G401.6 (cell line): Measurements from ENCODE around the gene TNC.

Experiments used
- FAIRE-seq: peaks from 2 replicates; lab custom pipeline; 2012; peaks lifted over from hg19 to GRCh38; lab: Jason Lieb, UNC

TNC gene

DNA sequence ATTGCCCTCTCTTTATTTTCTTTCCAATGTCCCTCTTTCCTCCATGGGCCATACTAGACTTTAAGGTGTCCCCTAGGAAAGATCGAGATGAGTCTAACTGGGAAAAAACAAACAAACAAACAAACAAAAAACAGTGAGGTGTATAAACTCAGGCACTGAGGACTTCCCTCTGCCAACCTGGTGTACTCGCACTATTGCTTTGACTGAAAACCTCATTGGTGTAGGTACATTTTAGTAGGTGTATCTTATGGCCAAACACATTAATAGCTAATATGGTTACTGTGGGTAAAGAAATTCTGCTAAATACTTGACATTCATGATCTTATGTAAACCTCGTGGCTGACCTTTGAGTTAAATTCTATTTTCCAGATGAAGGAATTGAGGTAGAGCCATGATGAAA is 74.3 kb downstream of the TNC start:
- FAIRE-seq, result no peak

DNA sequence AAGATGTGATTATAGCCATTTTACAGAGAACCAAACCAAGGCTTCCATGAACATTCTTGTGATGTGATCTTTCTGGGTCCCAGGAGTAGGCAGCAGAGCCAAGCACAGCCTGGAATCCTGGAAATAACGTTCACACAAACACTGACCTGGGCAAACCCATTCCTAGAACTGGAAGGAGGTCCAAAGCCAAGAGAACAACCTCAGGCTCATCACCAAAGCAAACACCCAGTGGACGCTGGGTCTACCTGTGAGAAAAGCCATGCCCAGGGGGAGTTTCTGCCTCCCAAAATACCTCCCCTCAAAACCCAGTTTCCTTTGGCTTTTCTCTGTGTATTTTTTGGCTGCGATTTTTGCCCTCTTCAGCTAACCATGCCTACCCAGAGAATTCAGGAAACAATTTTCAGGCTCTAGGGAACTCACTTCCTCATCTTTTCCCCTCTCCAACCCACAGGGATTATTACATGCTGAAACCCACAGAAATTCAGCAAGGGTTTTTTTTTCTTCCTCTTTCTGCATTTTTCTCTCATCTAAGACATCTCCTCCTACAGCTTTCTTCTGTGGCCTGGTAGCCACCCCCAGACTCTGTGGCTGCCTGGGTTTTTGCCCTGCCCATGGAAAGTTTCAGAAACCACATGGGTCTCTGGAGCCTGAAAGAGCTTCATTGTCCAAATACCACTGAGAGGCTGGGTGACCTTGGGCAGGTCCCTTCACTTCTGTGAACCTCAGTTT is 75.0 kb downstream of the TNC start:
- FAIRE-seq, result no peak

DNA sequence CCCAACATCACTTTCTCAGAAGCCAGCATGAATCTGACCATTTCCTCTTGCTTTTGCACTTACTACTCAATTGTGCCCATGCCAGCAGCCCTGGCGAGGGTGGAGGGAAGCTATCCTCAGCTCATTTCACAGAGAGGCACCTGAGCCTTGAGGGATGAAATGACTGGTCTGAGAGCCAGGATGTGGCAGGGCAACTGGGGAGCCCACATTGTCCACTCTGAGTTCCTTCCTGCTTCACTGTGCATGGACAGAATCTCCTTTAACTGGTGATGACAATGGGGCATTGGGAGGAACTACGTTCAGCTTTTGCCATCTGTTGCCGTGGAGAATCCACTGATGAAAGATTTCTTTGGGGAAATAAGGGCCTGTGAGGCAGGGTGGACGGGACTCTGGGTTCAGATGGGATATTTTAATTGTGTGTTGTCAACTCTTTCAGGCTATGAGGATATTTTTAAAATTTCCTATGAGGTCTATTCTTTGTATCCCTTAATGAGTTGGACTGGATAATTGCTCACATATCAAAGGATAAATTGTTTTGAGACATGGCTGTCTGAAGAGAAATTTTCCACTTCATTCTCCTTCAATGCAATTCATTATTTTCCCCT is 78.3 kb downstream of the TNC start:
- FAIRE-seq, result no peak

DNA sequence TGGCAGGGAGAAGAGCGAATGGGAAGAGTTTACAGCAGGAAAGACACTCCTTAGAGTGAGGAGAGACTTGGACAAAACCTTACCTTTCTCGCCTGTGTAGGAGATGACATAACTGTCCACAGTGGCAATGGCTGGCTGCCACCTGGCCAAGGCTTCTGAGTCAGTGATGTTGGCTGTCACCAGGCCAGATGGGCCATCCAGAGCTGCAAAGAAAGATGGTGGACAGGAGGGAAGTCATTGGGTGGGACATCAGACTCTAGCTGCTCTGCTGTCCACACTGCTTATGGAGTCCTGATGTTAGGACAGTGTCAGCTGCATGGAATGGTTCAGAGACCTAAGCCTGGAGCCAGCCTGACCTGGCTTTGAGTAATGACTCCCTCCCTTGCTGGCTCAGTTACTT is 79.8 kb downstream of the TNC start:
- FAIRE-seq, result no peak

DNA sequence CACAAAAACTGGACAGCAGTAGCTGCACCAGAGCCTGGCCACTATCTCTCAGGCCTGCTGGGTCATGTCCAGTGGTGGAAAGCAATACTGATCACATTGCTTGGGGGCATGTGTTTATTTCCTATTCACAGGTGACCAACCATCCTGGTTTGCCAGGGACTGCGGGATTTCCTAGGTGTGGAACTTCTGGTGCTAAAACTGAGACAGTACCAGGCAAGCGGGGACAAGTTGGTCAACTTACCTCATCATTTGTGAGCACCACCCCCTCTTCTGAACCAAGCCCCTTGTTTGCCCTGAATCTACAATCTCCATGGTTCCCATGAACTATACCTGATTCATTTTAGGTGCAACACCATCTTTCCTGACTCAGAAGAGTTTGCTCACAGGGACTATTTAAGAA is 81.3 kb downstream of the TNC start:
- FAIRE-seq, result no peak

DNA sequence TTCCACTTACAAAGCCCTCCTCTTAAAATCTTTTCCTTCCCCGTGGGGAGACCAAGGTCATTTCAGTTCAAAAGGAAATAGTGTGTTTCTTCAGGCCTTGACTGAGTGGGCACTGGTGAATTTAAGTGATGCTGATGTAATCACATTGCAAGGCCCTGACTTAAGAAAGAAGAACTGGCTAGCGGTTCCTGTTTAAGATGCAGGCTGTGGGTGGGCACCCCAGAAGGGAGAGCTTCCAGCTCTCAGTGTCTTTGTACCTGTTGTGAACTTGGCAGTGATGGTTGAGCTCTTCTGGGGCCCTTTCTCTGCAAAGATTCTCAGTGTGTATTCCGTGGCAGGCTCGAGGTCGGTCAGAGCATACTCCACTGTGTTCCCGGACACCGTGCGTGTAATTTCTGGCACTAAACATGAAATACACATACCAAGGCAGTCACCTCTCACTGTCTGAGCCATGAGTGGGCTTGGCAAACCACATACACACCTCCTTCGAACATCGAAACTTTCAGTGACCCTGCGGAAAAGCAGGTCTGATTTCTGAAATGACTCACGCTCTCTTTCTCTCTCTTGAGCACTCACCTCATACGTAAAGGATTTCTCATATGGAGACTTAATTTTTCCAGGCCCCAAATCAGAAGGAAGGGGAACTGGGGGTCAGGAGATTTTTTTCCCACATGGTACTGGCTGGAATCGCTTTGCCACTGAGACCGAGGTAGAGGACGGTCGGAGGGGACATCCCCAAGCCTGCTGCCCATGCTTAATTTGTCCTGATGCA is 81.9 kb downstream of the TNC start:
- no peak for FAIRE-seq

DNA sequence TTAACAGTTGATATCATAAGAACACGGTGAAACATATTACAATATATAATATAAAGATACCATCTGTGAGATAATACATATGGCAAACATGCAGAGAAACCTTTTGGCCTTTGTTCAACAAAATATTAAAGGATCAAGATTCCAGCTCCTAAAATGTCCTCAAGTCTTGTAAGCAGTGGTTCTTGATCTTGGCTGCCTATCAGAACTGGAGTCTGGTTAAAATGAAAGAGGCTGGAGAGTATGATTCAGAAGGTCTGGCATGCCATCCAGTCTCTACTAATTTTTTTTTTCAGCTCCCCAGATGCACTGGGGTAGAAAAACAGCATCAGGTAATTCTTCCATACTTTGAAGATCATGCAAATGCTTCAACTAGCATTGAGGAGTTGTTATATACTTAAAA is 83.2 kb downstream of the TNC start:
- FAIRE-seq, result no peak

DNA sequence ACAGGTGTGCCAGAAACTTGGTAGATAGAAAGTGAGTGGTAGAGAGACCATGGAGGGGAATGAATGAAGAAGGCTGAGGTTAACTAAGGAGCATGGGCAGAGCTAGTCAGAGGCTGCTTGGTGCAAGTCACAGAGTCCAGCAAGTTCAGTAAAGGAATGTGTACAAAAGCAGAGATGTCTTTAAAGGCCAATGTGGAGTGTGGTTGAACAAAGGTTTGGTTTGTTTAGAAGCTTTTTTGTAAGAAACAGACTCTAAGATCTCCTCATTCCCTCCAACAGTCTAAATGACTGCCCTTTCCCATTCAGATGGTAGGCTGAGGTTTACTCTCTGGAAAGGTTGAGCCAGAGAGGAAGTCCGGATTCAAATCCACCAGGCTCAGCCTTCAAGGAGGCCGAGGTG is 84.2 kb downstream of the TNC start:
- FAIRE-seq, result no peak

DNA sequence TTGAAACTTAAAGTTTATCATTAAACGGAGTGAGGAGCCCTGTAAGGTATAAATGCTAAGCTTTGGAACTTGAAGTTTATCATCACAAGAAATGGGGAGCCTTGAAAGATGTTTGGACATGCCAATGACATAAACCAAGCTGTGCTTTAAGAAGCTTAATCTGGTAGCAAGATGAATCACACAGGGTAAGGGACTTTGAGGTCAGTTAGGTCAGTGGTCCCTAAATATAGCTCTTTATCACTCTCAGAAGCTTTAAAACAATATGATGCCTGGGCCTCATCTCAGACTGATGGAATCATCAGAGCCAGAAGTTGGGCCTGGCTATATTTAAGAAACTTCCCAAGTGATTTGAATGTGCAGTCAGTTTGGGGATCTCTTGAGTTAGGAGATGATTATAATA is 85.7 kb downstream of the TNC start:
- no peak for FAIRE-seq

DNA sequence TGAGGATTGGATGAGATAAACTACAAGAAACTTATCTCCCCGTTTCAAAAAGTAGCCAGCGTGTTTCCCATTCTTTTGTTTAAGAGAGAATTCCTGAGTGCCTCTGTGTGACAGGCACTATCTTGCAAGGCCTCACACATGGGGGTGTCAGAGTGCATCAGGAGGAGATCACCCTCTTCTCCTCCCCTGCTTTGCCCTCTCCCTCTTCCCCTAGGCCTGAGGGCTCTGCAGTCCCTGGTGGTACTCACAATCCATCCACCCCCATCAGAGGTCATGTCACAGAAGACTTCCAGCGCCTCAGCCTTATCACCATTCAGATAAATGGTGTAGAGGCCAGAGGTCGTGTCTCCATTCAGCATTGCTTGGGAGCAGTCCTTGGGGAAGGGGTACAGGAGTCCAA is 88.0 kb downstream of the TNC start:
- FAIRE-seq, result no peak

DNA sequence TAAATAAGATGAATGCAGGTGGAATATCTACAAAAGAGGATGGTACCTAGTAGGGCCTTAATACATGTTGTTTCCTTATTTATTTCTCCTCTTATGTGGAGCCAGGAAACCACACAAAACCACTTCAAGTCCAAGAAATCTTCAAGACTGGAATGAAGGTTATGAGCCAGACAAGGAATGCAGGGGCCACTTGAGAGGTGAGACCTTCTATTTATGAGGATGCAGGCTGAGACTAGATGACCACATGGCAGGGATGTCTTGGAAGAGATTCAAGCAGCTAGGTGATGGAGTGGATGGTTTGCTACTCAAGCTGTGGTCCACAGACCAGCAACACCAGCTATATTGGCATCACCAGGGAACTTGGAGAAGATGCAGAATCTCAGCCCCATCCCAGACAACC is 92.2 kb downstream of the TNC start:
- FAIRE-seq, result no peak

DNA sequence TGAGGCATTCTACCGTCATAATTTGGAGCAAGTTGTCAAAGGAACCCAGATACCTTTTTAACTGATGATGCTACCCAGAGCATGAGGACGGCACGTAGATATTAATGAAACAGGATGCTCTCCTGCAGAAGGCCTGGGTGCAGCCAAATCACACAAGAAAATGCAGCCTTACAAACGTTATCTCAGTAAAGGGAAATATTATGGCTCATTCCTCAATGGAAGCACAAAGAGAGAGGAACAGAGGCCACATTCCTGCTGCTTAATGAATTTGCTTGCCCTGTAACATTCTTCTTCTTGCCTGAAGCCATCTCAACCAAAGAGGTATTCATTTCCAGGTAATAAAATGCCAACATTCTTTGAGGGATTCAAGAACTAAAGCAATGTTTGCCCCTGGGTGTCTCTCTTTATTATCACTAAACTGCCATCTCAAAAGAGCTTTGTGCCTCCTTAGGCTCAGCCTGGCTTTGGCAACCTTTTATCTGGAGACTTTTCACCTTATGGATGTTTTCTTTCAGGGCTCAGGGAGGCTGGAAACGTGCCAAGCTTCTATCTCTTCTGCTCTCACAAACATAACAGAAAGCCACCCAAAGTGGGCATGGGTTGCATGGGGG is 92.9 kb downstream of the TNC start:
- FAIRE-seq, result no peak

DNA sequence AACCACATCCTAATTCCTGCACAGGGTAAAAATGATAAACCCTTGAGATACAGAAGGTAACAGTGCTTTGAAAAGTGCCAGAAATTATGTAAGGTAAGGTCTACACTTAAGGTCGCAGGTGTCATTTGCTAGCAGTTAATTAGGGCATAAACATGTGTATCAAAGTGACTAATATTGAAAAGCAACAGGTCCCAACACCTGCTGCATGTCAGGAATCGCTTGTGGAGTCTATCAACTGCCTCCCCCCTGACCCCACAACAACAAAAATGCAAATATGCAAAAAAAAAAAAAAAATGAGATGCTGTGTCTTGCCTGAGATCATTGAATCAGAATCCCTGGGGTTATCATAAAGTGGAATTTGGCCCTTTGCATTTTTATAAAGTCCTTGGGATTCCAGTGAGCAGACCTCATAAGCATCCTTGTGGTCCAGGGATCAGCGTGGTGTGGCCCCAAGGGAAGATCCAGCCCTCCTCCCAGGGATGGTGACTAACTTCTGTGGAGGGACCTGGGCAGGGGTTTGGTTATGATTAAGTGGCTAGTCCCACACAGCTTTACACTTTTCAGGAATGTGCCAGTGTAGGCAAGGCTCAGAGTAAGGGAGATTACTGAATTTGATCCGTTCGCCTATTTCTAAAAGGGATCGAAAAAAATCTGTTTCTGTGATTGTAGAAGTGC is 95.1 kb downstream of the TNC start:
- no peak for FAIRE-seq

DNA sequence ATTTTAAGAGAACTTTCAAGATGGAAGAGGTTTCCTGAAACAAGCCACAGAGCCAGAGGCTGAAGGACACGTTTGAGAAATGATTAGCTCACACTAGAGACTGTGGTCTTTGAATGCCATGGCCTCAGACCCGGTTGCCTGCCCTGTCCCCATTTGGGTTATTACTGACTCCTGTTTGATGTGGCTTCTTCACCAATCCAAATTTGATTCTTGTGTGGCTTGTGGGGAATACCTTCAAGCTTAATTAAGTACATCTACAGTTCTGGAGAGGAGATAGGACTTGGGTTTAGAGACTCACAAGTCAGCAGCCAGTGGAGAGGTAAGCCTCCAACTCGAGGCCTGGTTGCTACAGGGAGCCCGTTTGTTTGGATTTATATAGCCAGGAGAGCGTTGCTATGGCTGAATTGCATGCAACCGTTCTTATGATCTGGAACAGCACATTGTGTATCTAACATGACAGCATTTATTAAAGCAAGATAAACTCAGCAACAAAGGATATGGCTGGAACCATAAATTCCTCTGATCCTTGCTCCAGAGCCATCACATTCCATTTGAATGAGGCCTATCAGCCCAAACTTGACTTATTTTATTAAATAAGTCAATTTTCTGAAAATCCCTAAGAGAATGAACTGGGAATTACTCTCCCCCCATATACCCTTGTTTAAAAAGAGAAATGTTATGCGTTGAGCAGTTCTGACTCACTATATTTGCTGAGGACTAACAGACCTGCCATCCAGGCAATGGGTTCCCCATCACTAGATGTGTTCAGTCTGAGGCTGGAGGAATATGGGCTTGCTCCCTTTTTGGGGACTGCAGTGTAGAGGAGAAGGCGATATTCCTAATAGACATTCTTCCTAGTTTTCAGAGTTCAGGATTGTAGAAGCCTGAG is 99.2 kb downstream of the TNC start:
- FAIRE-seq, result no peak

DNA sequence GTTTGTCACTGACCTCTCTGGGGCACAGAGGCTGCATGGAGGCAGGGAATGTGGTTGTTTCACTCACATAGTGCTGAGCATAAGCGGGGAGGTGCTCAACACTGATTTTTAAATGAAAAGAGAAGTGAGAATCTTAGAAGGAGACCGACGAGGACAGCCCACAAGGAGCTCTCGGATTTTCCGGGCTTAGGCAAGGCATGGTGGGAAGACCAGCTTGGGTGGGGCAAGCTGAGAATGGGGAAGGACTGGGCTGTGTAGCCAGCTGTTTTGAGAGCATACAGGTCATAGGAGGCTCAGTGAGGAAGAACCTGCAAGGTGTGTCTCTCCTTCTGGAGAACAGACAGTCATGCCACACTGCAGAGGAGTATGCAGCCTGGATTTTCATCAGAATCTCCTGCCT is 101.6 kb downstream of the TNC start:
- no peak for FAIRE-seq

DNA sequence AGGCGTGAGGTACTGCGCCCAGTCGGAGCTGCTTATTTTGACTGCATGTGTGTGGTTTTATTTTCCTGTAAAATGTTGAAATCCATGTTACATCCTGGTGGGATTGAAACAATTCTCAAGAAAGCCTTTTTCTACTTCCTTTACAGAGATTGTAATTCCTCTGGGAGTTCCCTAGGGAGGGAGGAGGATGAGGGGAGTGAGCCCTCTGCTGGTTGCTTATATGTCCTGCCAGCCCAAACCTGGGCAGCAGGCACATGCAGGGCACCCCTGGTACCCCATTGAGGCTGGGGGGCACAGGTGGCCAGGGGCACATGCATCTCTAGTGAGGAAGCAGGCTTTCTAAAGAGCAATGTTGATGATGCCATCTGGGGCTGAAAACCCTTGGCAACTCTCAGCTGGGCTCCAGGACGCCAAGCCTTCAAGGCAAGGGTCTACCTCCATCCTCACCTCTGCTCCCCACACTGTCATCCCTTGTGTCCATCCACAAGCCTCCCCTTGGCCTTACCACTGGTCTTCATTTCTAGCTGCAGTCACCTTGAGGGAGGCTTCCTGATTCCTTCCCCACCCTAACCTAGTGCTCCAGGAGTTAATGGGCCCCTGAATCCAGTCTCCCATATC is 102.8 kb downstream of the TNC start:
- FAIRE-seq, result no peak

DNA sequence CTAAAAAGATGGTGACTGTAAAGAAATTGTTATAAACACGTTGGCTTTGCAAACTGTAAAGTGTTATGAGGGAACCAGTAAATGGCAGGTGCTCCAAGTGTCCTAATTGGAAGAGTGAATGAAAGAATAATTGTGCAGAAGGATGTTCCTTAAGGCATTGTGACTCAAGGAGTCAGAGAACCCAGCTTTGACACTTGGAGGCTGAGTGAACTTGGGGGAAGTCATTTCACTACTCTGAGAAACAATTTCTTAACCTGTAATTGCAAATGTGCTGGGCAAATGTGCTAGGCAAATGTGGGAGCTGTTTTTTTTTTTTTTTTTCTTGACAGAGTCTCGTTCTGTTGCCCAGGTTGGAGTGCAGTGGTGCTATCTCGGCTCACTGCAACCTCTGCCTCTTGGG is 103.5 kb downstream of the TNC start:
- no peak for FAIRE-seq

DNA sequence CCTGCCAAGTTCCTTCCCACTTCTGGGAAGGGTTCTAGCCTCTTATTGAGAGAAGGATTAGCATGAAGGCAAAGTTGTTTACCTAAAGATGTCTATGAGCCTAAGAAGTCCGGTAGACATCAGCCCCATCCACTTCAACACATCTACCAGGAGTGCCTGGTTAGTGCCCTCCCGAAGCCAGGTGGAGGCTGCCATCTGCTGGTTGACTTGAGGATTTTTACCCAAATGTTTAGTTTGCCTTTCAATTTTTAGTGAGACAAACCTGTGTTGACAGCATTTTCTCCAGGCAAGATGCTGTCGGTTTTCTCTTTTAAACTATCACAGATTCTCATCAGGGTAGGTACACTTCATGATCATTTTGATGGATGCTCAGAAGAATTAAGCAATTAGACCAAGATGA is 104.0 kb downstream of the TNC start:
- peak; percentile 27 for FAIRE-seq

DNA sequence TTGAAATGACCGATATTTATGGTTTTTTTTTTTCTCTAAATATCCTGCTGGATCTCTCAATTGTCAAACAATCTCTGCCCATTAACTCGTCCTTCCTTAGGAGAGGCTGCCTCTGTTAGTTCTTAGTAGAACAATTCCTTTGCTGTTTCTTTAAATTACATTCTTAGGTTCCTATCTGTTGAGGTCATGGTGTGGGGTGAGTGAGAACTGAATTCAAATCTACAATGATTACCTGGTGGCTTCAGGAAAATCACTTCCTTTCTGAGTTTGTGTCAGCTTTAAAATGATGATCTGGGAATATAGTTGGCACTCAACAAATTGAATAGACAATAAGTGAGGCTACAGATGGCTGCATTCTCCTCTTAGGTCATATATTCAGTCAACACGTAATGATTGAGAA is 105.5 kb downstream of the TNC start:
- no peak for FAIRE-seq

DNA sequence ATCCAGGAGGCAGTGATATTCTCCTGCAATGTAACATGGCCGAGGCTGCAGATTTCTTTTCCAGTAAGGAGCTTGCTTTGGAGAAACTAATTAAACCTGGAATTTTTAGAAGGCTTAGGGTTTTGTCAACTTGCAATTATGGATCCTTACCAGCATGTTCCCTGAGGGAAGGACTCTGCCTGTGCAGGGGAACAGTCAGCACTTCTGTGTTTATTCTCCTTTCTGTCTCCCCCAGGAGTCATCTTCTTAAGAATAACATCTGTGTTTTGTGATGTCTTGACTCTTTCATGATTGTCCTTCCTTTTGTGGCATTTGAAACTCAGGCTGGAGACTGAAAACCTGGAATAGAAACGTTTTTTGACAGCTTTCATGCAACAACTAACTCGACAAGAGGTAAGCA is 107.1 kb downstream of the TNC start:
- FAIRE-seq, result no peak
